Adrenal gland (tissue), 12 donors: ENCODE measurements around the gene TFAP2E. TPM values are rescaled to one million over a fixed set of nuclear protein-coding genes. Genes with fewer than 3 reads are reported as not detected.
"Not testable (repeated sequence)": the region's sequence is repeated elsewhere in the genome, so short reads cannot be mapped to it uniquely, and the experiment has no call there.

Source experiments
- DNase-seq, 7 donors: peaks; one replicate each; pipeline ENCODE4 v3.0.0-alpha.2; 2019 to 2020
- H3K27ac ChIP-seq, 5 donors: fragments of 200-600 bp; sonication (generic) in 4 of 5; 1 replicate in 3 of 5; 2 replicates in 2 of 5; pipeline versions ENCODE4 v1.5.1 to v1.8.0; 2016 to 2020; ENCODE audit warnings: mild to moderate bottlenecking in 1 of 5
- H3K27me3 ChIP-seq: fragments of 200-600 bp; 2 replicates; pipeline ENCODE4 v1.8.0; 2021
- H3K36me3 ChIP-seq, 2 donors: fragments of 200-600 bp; replicated peaks in 1 of 2; 1 replicate in 1 of 2; 2 replicates in 1 of 2; pipeline versions ENCODE4 v1.5.1 to v1.8.0; 2018 to 2022
- H3K4me1 ChIP-seq, 2 donors: fragments of 200-600 bp; replicated peaks in 1 of 2; 1 replicate in 1 of 2; 2 replicates in 1 of 2; pipeline versions ENCODE4 v1.5.1 to v1.8.0; 2018 to 2021
- H3K4me3 ChIP-seq, 4 donors: fragments of 200-600 bp; sonication (generic) in 3 of 4; one replicate each; pipeline ENCODE4 v1.5.1; 2016 to 2018
- H3K9me3 ChIP-seq, 3 donors: fragments of 200-600 bp; sonication (generic) in 1 of 3; replicated peaks in 1 of 3; 1 replicate in 2 of 3; 2 replicates in 1 of 3; pipeline versions ENCODE4 v1.5.1 to v1.8.0; 2016 to 2021
- CTCF ChIP-seq, 6 experiments: fragments of 450-650 bp in 4 of 6; fragments of 200-600 bp in 2 of 6; sonication (generic) in 1 of 6; IDR thresholded peaks; 1 replicate in 5 of 6; 2 replicates in 1 of 6; pipeline versions ENCODE4 v1.5.1 to v1.8.0; 2016 to 2021; ENCODE audit warnings: antibody characterized with exemption in 6 of 6, mild to moderate bottlenecking in 2 of 6, moderate library complexity in 1 of 6
- POLR2A ChIP-seq, 2 donors: fragments of 450-650 bp; IDR thresholded peaks; one replicate each; pipeline ENCODE4 v1.6.1; 2017; ENCODE audit warnings: antibody characterized with exemption in 2 of 2, mild to moderate bottlenecking in 2 of 2, moderate library complexity in 1 of 2
- WGBS, 4 donors: extraction: QIAGEN DNeasy Blood & Tissue Kit in 2 of 4; methylation state at CpG; one replicate each; pipeline versions ENCODE4 v1.1.5 to v1.1.7; 2013 to 2017; 5-methylcytosine and 5-hydroxymethylcytosine counted together
- intact Hi-C, 2 donors: fragments of 100-400 bp; cut with DNase I; formaldehyde crosslinking; loops; one replicate each; pipeline versions ENCODE4 v1.14.1 to v1.15.0; 2022 to 2023
- polyA plus RNA-seq, 3 donors: library from polyadenylated mRNA; stranded (reverse); fragments of 200-250 nt in 2 of 3; fragments of 350-450 nt in 1 of 3; fragmentation: Illumina TruSeq in 1 of 3; extraction: RNeasy Lipid Tissue Mini Kit (QIAGEN cat#74804) in 1 of 3; gene quantifications; one replicate each; pipeline ENCODE4 v1.2.3, GENCODE V29; 2013 to 2014
- total RNA-seq, 9 donors: library from RNA; depleted of rRNA in 4 of 9; stranded (reverse); fragments of >200 nt in 4 of 9; fragments of 120-200 nt in 1 of 9; fragmentation: NEBNext Ultra II Directional in 1 of 9; extraction: Animal tissue kit (Norgen Biotek cat#: 25700) in 1 of 9; gene quantifications; one replicate each; pipeline versions ENCODE4 v1.1.0 to v1.2.4, GENCODE V29; 2013 to 2023
- donor health status: healthy with polysubstance abuse.
- donor health status: Bipolar disorder and iron deficiency.
- donor health status: DM: yes; HTN: yes; CAD: no.
- donor health status: DM: no; HTN: no; CAD: no.
- donor health status: DM: no; HTN: no; CAD: no.
- donor health status: DM: yes; HTN: yes; CAD: no.

Gene TFAP2E
- total and polyA plus RNA-seq, 12 donors: 0.21 to 2.1 (median 0.53) TPM; not detected in 4

DNA sequence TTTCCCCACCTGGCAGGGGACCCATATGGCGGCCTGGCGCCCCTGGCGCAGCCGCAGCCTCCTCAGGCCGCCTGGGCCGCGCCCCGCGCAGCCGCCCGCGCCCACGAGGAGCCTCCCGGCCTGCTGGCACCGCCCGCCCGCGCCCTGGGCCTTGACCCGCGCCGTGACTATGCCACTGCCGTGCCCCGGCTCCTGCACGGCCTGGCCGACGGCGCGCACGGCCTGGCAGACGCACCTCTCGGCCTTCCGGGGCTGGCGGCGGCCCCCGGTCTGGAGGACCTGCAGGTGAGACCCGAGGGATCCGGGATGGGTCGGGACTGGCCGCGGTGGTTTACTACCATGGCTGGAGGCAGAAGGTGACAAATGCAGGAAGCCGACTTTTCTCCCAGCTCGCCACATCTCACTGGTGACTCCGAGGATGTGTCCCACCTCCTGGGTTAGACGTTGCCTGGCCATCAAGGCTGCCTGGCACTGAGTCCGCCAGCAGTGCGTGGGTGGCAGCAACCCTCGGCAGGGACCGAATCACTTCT is 1.1 kb downstream of the TFAP2E start:
- Histone ChIP-seq H3K9me3 (no peaks in the 10 kb centered on the region), H3K27me3 (peaks cover 31% of the 10 kb centered on the region), H3K4me1 (peaks cover 6 to 28% of the 10 kb centered on the region in 2 donors), H3K36me3 (no peaks in the 10 kb centered on the region), H3K4me3 (no peak overlapping the region), H3K27ac (no peak overlapping the region)
- TF ChIP-seq CTCF (IDR thresholded peaks at IDR 0.05) (no peak), POLR2A (IDR thresholded peaks at IDR 0.05) (no peak)
- no peak for DNase-seq
- intact Hi-C loops: loop anchor here in 1 of 2 donors (5.0 kb wide), 1 partner anchor 203 kb away; no protein-coding TSS in a partner anchor
- WGBS, 4 donors: 57 to 73% (median 64%) methylated on average over 10 to 48 of the region's 48 CpGs; no CpG with 5 or more reads in 1 of the 4 donors

GRCh38 chr1:35574655-35575415 is 1.7 kb downstream of the TFAP2E start:
- Histone ChIP-seq H3K27me3 (peaks cover 31% of the 10 kb centered on the region), H3K9me3 (no peaks in the 10 kb centered on the region), H3K4me3 (no peak overlapping the region), H3K4me1 (peaks cover 6 to 21% of the 10 kb centered on the region in 2 donors), H3K27ac (no peak overlapping the region), H3K36me3 (no peaks in the 10 kb centered on the region)
- TF ChIP-seq POLR2A (IDR thresholded peaks at IDR 0.05) (no peak), CTCF (IDR thresholded peaks at IDR 0.05) (no peak)
- intact Hi-C loops: loop anchor here in 1 of 2 donors (5.0 kb wide), 1 partner anchor 202 kb away; no protein-coding TSS in a partner anchor
- no peak for DNase-seq
- WGBS, 4 donors: 83 to 90% (median 90%) methylated on average over 16 to 30 of the region's 30 CpGs

DNA sequence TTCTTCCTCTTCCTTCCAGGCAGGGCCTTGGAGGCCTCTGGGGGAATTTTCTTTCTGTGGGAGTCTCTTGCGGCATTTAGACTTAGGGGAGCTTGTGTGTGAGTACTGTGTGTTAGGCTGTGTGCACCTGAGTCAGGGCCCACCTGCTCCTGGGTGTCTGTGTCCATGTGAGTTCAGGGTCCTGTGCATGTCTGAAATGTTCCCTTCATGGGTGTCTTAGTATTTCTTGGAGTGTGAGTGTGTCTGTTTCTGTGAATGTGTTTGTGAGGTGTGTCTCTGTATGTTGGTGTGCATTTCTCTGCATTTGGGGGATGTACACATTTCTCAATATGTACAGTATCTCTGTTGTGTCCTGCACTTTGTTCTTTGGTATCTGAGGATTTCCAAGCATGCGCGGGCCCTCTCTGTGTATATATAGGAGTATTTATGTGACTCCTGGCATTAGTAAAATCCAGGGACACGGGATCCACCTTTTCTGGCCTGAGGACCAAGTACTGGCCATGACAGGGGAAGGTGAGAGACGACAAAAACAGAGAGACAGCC is 2.4 kb downstream of the TFAP2E start:
- H3K36me3 ChIP-seq: no peaks in the 10 kb centered on the region
- TF ChIP-seq CTCF (IDR thresholded peaks at IDR 0.05) (no peak), POLR2A (IDR thresholded peaks at IDR 0.05) (no peak)
- no peaks in the 10 kb centered on the region for H3K9me3 ChIP-seq
- peaks cover 31% of the 10 kb centered on the region for H3K27me3 ChIP-seq
- no peak overlapping the region for H3K4me3 ChIP-seq
- H3K27ac ChIP-seq: no peak overlapping the region
- no peak for DNase-seq
- 87 to 96% (median 90%) methylated on average over 5 of the region's 5 CpGs for whole genome bisulfite sequencing, 4 donors
- intact Hi-C loops: no loop called here
- H3K4me1 ChIP-seq: peaks cover 6 to 15% of the 10 kb centered on the region in 2 donors

DNA sequence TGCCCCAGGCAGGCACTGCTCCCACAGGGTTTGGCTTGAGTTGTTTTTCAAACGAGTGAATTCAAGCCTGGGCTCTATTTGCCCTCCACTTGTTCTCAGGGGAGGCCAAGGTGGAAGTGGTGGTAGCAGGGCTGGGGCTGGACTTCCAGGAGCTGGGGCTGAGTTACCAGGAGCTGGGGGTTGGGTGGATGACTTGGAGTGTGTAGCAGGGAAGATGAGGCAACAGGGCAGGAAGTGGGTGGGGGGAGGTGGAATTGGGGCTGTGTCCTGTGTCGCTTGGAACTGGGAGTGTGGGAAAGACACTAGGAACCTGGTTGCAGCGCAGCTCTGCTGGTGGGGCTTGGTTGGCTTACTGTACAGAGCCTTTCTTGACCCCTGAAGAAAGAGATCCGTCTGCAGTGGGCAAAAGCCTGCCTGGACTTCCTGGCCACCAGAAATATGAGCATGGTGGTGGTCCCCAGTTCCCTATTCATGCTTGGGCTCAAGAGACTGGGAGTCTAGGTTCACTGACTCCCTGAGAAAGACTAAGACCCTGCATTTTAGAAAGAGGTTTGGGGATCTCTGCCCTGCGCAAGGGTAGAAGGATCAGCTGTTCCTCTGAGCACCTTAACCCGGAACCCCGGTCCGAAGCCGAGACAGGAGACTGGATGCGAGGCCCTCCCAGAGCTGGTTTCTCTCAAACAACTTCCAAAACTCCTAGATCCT is 3.1 kb downstream of the TFAP2E start:
- peaks cover 6 to 15% of the 10 kb centered on the region in 2 donors for H3K4me1 ChIP-seq
- no peaks in the 10 kb centered on the region for H3K9me3 ChIP-seq
- TF ChIP-seq CTCF (IDR thresholded peaks at IDR 0.05) (no peak), POLR2A (IDR thresholded peaks at IDR 0.05) (no peak)
- H3K27me3 ChIP-seq: peaks cover 31% of the 10 kb centered on the region
- no peak overlapping the region for H3K27ac ChIP-seq
- no peak for DNase-seq
- H3K4me3 ChIP-seq: peak overlapping the region in 1 of 4 donors; percentile 52
- WGBS, 4 donors: 64 to 79% (median 75%) methylated on average over 5 to 10 of the region's 10 CpGs
- H3K36me3 ChIP-seq: no peaks in the 10 kb centered on the region
- intact Hi-C loops: no loop called here

- peak overlapping the region in 1 of 4 donors; percentile 52 for H3K4me3 ChIP-seq
- H3K27me3 ChIP-seq: peaks cover 31% of the 10 kb centered on the region
- not testable (repeated sequence) for DNase-seq
These were observed 3.6 kb downstream of the TFAP2E start for GRCh38 chr1:35576766-35577070.

More at GRCh38 chr1:35576766-35577070, 3.6 kb downstream of the TFAP2E start:
- H3K9me3 ChIP-seq, H3K27ac ChIP-seq, H3K36me3 ChIP-seq, intact Hi-C loops: not testable (repeated sequence)
- WGBS, 4 donors: 8 to 34% (median 12%) methylated on average over 5 to 37 of the region's 37 CpGs
- peaks cover 6 to 15% of the 10 kb centered on the region in 2 donors for H3K4me1 ChIP-seq
